ENCODE results near the gene BPIFB3. TPM values are rescaled to one million over a fixed set of nuclear protein-coding genes. Genes with fewer than 3 reads are reported as not detected.

Gene BPIFB3
- total RNA-seq, 1 experiment from 2014 or later = not detected

DNA sequence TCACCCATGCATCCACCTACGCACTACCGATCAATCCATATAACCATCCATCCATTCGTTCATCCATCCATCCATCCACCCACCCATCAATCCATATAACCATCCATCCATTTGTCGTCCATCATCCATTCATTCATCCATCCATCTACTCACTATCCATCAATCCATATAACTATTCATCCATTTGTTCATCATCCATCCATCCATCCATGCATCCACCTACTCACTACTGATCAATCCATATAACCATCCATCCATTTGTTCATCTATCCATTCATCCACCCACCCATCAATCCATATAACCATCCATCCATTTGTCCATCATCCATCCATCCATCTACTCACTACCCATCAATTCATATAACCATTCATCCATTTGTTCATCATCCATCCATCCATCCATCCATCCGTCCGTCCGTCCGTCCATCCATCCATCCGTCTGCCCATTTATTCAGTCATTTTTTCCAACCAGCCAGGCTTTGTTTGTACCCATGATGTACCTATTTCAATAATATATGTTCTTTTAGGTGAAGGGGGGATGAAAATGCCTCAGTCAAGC, 28.3 kb upstream of the BPIFB3 start:
- intact Hi-C loops (cut with micrococcal nuclease; ENCODE audit: unreplicated experiment) = no loop called here
- TF ChIP-seq EZH2 (IDR thresholded peaks at IDR 0.05; ENCODE audit: borderline replicate concordance, low read depth, low read length, poor library complexity, severe bottlenecking) = no peak
- TF ChIP-seq, protein P1, sequence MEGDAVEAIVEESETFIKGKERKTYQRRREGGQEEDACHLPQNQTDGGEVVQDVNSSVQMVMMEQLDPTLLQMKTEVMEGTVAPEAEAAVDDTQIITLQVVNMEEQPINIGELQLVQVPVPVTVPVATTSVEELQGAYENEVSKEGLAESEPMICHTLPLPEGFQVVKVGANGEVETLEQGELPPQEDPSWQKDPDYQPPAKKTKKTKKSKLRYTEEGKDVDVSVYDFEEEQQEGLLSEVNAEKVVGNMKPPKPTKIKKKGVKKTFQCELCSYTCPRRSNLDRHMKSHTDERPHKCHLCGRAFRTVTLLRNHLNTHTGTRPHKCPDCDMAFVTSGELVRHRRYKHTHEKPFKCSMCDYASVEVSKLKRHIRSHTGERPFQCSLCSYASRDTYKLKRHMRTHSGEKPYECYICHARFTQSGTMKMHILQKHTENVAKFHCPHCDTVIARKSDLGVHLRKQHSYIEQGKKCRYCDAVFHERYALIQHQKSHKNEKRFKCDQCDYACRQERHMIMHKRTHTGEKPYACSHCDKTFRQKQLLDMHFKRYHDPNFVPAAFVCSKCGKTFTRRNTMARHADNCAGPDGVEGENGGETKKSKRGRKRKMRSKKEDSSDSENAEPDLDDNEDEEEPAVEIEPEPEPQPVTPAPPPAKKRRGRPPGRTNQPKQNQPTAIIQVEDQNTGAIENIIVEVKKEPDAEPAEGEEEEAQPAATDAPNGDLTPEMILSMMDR (conservative IDR thresholded peaks at IDR 0.05; ENCODE audit: low read depth, low read length) = no peak
- BruUV-seq (replicated peaks) = no TSS peak

DNA sequence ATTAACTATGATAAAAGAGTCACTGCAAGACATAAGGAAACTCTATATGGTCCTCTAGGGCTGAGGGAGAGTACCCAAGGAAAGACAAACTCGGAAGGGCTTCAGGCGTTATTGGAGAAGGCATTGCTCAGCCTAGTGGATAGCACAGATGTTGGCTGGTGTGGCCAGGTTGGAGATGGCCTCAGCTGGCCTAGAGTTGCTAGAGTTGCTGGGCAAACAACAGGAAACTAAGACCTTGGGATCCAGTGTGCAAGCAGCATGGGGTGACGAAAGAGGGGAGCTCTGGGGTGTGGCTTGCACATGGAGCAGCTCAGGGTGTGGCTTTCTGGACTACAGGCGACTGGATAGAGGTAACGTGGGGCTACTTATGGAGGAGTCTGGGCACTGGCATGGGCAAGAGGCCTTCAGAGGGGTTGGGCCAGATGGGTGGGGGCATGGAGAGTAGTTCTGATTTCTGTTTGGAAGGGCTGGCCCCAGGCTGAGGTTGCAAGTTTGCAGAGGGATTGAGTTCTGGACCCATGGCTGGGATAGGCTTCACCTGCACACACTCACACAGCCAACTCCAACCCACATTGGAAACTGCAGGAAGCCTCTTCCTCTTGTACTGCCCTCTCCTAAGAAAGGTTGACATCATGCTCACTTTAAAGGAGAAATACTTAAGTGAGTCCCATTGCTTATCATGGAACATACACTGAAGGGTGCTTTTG, 27.5 kb upstream of the BPIFB3 start:
- H3K4me3 ChIP-seq (ENCODE audit: low read depth, low read length, poor library complexity, severe bottlenecking) = no peak overlapping the region
- H3K27me3 ChIP-seq (replicated peaks; ENCODE audit: insufficient read depth, low read depth, low read length, poor library complexity) = peaks cover 5% of the 10 kb centered on the region
- BruUV-seq (replicated peaks) = no TSS peak
- no peaks in the 10 kb centered on the region for H3K36me3 ChIP-seq (ENCODE audit: insufficient read depth, low read length, poor library complexity, severe bottlenecking)
- intact Hi-C loops (cut with micrococcal nuclease; ENCODE audit: unreplicated experiment) = no loop called here
- no peaks in the 10 kb centered on the region for H3K9me3 ChIP-seq (ENCODE audit: low read depth, low read length, poor library complexity, severe bottlenecking)
- TF ChIP-seq EZH2 (IDR thresholded peaks at IDR 0.05; ENCODE audit: borderline replicate concordance, low read depth, low read length, poor library complexity, severe bottlenecking) = no peak
- TF ChIP-seq, protein P1 (conservative IDR thresholded peaks at IDR 0.05; ENCODE audit: low read depth, low read length) = no peak
- POLR2A ChIA-PET (ENCODE audit: low non-redundant PET) = no interaction called here
- CTCF ChIA-PET = no interaction called here
- no peak overlapping the region for H3K27ac ChIP-seq (ENCODE audit: low read depth, low read length, poor library complexity, severe bottlenecking)
- no peak for DNase-seq (ENCODE audit: low spot score)
- no peaks in the 10 kb centered on the region for H3K4me1 ChIP-seq (ENCODE audit: insufficient read depth, low read length, poor library complexity, severe bottlenecking)

More for the DNA sequence above, 28.3 kb upstream of the BPIFB3 start:
- POLR2A ChIA-PET (ENCODE audit: low non-redundant PET) = no interaction called here
- DNase-seq (ENCODE audit: low spot score) = no peak
- Histone ChIP-seq H3K4me3 (ENCODE audit: low read depth, low read length, poor library complexity, severe bottlenecking) (no peak overlapping the region), H3K27ac (ENCODE audit: low read depth, low read length, poor library complexity, severe bottlenecking) (no peak overlapping the region), H3K9me3 (ENCODE audit: low read depth, low read length, poor library complexity, severe bottlenecking) (no peaks in the 10 kb centered on the region), H3K36me3 (ENCODE audit: insufficient read depth, low read length, poor library complexity, severe bottlenecking) (no peaks in the 10 kb centered on the region), H3K27me3 (replicated peaks; ENCODE audit: insufficient read depth, low read depth, low read length, poor library complexity) (peaks cover 5% of the 10 kb centered on the region), H3K4me1 (ENCODE audit: insufficient read depth, low read length, poor library complexity, severe bottlenecking) (no peaks in the 10 kb centered on the region)
- CTCF ChIA-PET = no interaction called here

DNA sequence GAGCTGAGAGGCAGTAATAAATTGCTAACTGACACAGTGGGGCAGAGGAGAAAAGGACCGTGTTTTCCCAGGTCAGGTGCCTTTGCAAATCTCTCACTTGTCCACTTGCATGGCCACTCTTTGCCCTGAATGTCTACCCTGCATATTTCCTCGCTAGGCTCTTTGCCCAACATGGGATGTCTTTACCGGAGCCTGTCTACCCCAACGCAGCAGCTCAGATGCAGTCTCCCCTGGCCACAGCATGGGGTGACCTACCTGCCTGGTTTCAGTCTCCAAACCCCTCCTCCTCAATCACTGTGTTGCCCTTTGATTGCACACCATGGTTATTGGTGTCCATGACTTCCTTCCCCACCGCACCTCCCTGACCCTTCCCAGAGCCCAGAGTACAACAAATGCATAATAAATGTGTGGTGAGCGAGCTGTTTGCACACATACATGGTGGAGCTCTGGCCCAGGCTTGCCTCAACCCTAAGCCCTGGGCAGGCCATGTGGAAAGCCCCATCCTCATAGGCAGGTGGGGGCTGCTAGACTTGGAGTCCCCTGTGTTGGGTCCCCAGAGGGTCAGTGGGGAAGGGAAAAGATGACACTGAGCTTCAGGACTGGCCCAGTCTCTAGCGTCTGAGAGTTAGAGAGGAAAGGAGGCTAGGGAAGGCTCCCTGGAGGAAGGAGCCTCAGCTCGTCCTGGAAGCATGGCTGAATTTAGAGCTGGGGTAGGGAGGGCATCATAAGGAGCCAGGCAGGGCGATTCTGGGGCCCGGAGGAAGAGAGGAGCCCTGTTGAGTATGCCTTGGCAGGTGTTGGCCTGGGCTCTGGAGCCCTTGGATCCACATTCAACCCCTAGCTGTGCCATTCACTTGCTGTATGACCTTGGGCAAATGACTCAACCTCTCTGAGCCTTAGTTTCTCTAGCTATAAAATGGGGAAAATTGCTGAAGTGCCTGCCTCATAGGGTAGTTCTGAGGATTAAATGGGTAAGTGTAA, 26.6 kb upstream of the BPIFB3 start:
- CTCF ChIA-PET = no interaction called here

More for the DNA sequence above, 26.6 kb upstream of the BPIFB3 start:
- POLR2A ChIA-PET (ENCODE audit: low non-redundant PET) = no interaction called here
- BruUV-seq (replicated peaks) = no TSS peak
- H3K4me3 ChIP-seq (ENCODE audit: low read depth, low read length, poor library complexity, severe bottlenecking) = no peak overlapping the region
- H3K9me3 ChIP-seq (ENCODE audit: low read depth, low read length, poor library complexity, severe bottlenecking) = no peaks in the 10 kb centered on the region
- H3K36me3 ChIP-seq (ENCODE audit: insufficient read depth, low read length, poor library complexity, severe bottlenecking) = no peaks in the 10 kb centered on the region
- intact Hi-C loops (cut with micrococcal nuclease; ENCODE audit: unreplicated experiment) = no loop called here
- peaks cover 5% of the 10 kb centered on the region for H3K27me3 ChIP-seq (replicated peaks; ENCODE audit: insufficient read depth, low read depth, low read length, poor library complexity)
- DNase-seq (ENCODE audit: low spot score) = no peak
- H3K4me1 ChIP-seq (ENCODE audit: insufficient read depth, low read length, poor library complexity, severe bottlenecking) = no peaks in the 10 kb centered on the region
- TF ChIP-seq, protein P1 (conservative IDR thresholded peaks at IDR 0.05; ENCODE audit: low read depth, low read length) = no peak
- TF ChIP-seq EZH2 (IDR thresholded peaks at IDR 0.05; ENCODE audit: borderline replicate concordance, low read depth, low read length, poor library complexity, severe bottlenecking) = no peak
- H3K27ac ChIP-seq (ENCODE audit: low read depth, low read length, poor library complexity, severe bottlenecking) = no peak overlapping the region

Data from A673 (cell line).